ENCODE data around the gene PDE3B. TPM values are rescaled to one million over a fixed set of nuclear protein-coding genes. Genes with fewer than 3 reads are reported as not detected.

PDE3B gene
- total and polyA plus RNA-seq, 12 donors = 0.42 to 4.2 (median 1.9) TPM

GRCh38 chr11:14886513-14886912, 242.9 kb downstream of the PDE3B start:
- WGBS, 4 donors = 67 to 71% (median 68%) methylated on average over 1 of the region's 1 CpG
- no peak for DNase-seq
- H3K27me3 ChIP-seq = no peaks in the 10 kb centered on the region

DNA sequence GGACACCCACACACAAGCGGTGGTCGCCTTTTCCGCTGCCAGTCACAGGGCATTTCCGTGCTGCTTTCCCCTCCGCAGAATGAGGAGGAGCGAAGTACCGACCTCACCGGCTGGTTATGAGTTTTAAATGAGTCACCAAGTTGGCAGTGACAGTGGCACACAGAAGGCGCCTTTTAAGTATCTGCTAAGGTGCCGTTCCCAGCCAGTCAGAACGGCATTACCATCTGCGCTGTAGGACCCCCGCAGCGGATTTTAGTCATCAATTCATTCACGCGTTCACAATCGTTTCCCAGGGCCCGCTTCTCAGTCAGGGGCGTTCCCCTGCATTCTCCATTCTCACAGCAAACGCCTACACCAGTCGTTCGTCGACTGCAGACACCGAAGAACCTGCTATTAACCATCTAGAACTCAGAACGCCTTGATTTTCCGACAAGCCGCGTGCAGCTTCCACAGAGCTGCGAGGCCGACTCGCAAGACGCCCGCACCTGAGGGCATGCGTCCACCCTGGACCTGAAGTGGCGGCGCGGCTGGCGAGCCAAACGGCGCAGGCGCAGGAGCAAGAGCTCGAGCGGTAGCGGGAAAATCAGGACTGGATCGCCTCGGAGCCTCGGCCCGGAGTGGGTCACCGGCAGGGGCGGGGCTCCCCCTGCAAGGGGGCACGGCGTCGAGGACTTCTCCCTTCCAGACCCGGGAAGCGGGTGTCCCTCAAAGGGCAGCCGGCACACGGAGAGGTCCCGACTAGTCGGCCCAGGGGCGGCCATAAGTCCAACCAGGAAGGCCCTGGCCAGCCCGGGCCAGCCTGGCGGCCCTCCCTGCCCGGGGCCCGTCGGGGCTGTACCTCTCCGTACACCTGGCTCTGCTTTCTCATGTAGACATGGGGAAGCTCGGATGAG, 247.8 kb downstream of the PDE3B start:
- H3K9me3 ChIP-seq (replicated peaks in 1 of 3) = no peaks in the 10 kb centered on the region
- no peaks in the 10 kb centered on the region for H3K27me3 ChIP-seq
- DNase-seq = peak; percentile 81 to 91 (median 88)
- H3K27ac ChIP-seq = peak overlapping the region; percentile 48 to 87 (median 76)
- intact Hi-C loops (cut with DNase I) = no loop called here
- no peaks in the 10 kb centered on the region for H3K36me3 ChIP-seq (replicated peaks in 1 of 2)
- TF ChIP-seq POLR2A (IDR thresholded peaks at IDR 0.05) (peak; percentile 49 to 74), CTCF (IDR thresholded peaks at IDR 0.05) (peak in 1 of 6 experiments; percentile 4)
- peaks cover 0 to 15% of the 10 kb centered on the region in 2 donors for H3K4me1 ChIP-seq (replicated peaks in 1 of 2)
- H3K4me3 ChIP-seq = peak overlapping the region; percentile 22 to 92 (median 64)
- 0 to 1% (median 1%) methylated on average over 26 to 67 of the region's 67 CpGs for WGBS, 4 donors

More at GRCh38 chr11:14886513-14886912, 242.9 kb downstream of the PDE3B start:
- H3K27ac ChIP-seq = no peak overlapping the region
- no peak overlapping the region for H3K4me3 ChIP-seq
- TF ChIP-seq CTCF (IDR thresholded peaks at IDR 0.05) (no peak), POLR2A (IDR thresholded peaks at IDR 0.05) (no peak)
- no peaks in the 10 kb centered on the region for H3K36me3 ChIP-seq (replicated peaks in 1 of 2)
- peaks cover 0 to 4% (median 0%) of the 10 kb centered on the region in 3 donors for H3K9me3 ChIP-seq (replicated peaks in 1 of 3)
- intact Hi-C loops (cut with DNase I) = no loop called here
- peaks cover 0 to 15% of the 10 kb centered on the region in 2 donors for H3K4me1 ChIP-seq (replicated peaks in 1 of 2)

DNA sequence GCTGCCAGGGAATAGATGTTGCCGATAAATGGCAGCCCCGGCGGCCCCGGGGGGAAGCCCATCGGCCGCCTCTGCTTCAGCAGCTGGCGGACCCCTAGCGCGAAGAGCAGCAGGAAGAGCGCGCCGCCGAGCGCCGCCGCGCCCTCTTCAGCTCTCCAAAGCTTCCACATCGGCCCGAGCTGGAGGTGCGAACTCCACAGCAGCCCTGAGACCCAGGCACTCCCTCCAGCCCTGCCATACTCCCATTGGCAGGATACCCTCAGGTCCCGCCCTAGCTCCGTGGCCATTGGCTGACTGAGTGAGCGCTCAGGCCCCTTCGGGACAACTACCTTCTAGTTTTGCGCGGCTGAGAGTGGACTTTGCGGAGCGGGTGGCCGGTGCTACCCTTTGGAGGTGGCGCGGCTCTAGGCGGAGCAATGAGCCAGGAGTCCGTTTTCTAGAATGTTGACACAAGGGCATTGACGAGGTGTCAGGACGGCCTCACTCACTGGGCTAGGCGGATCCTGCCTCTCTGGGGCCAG, 248.5 kb downstream of the PDE3B start, which contains the start of gene CYP2R1:
TSS of gene CYP2R1 (minus strand) at position 196 of the 521 bp plus-strand sequence. CDS start at position 170, 26 bp downstream.
- intact Hi-C loops (cut with DNase I) = no loop called here
- peaks cover 0 to 15% of the 10 kb centered on the region in 2 donors for H3K4me1 ChIP-seq (replicated peaks in 1 of 2)
- no peaks in the 10 kb centered on the region for H3K36me3 ChIP-seq (replicated peaks in 1 of 2)
- no peaks in the 10 kb centered on the region for H3K27me3 ChIP-seq
- H3K27ac ChIP-seq = peak within 1 kb of the TSS; percentile 48 to 87 (median 76)
- TF ChIP-seq CTCF (IDR thresholded peaks at IDR 0.05) (no peak), POLR2A (IDR thresholded peaks at IDR 0.05) (peak in 1 of 2 donors; percentile 35)
- peak; percentile 96 to 98 (median 97) for DNase-seq
- H3K9me3 ChIP-seq (replicated peaks in 1 of 3) = no peaks in the 10 kb centered on the region
- H3K4me3 ChIP-seq = peak within 1 kb of the TSS; percentile 22 to 92 (median 64)
- WGBS, 4 donors = 0 to 1% (median 0%) methylated on average over 4 to 36 of the region's 36 CpGs

GRCh38 chr11:14892577-14892976, 249.0 kb downstream of the PDE3B start:
- DNase-seq = no peak
- no peaks in the 10 kb centered on the region for H3K27me3 ChIP-seq
- no peaks in the 10 kb centered on the region for H3K36me3 ChIP-seq (replicated peaks in 1 of 2)
- peaks cover 0 to 15% of the 10 kb centered on the region in 2 donors for H3K4me1 ChIP-seq (replicated peaks in 1 of 2)
- WGBS, 4 donors = 81 to 88% (median 85%) methylated on average over 2 of the region's 2 CpGs
- H3K27ac ChIP-seq = peak overlapping the region in 1 of 5 donors; percentile 87
- intact Hi-C loops (cut with DNase I) = no loop called here
- peak overlapping the region in 2 of 4 donors; percentile 45 to 92 for H3K4me3 ChIP-seq
- H3K9me3 ChIP-seq (replicated peaks in 1 of 3) = no peaks in the 10 kb centered on the region
- TF ChIP-seq POLR2A (IDR thresholded peaks at IDR 0.05) (no peak), CTCF (IDR thresholded peaks at IDR 0.05) (no peak)

All from adrenal gland (tissue), 12 donors.